Endothelial cell of umbilical vein (primary cell): ENCODE results near the gene ERGIC1. TPM values are rescaled to one million over a fixed set of nuclear protein-coding genes. Genes with fewer than 3 reads are reported as not detected.

ENCODE experiments used
- BruUV-seq: library from RNA; stranded (reverse); fragments of 400-500 nt; replicated peaks from 2 replicates; lab custom pipeline; 2021; lab: Mats Ljungman, UMichigan
- CTCF ChIA-PET: fragments of 300-600, 350-600 bp; sonication (Branson Sonifier 250); formaldehyde crosslinking; loops from one replicate; lab custom pipeline; 2021; ENCODE audit warnings: antibody characterized with exemption, inconsistent platforms; lab: Charles Lee
- POLR2A ChIA-PET: fragments of 300-600, 350-600 bp; sonication (Branson Sonifier 250); formaldehyde crosslinking; loops from one replicate; lab custom pipeline; 2021; ENCODE audit warnings: antibody characterized with exemption, inconsistent platforms; lab: Charles Lee
- DNase-seq: peaks from one replicate; pipeline ENCODE4 v3.0.0-alpha.2; 2011; ENCODE audit warnings: low read depth, low spot score
- FAIRE-seq: peaks from 2 replicates; lab custom pipeline; 2011; peaks lifted over from hg19 to GRCh38; lab: Jason Lieb, UNC
- H2AFZ ChIP-seq: 2 replicates; pipeline ENCODE4 v1.6.0; 2012; ENCODE audit warnings: low read depth, low read length, control low read depth, inconsistent platforms
- H3K27ac ChIP-seq: 2 replicates; pipeline ENCODE4 v1.5.1; 2011; ENCODE audit warnings: low read depth, mild to moderate bottlenecking, control low read depth, low read length, moderate library complexity; ENCODE audit not compliant: insufficient read depth
- H3K27me3 ChIP-seq, 2 experiments: 2 replicates each; pipeline versions ENCODE4 v1.6.0 to v1.6.1; 2011; ENCODE audit warnings: low read length in 2 of 2, mixed read lengths in 1 of 2; ENCODE audit not compliant: control insufficient read depth in 2 of 2, insufficient read depth in 2 of 2
- H3K36me3 ChIP-seq, 2 experiments: 2 replicates in 1 of 2; 3 replicates in 1 of 2; pipeline ENCODE4 v1.5.1; 2011; ENCODE audit warnings: low read length in 2 of 2, mild to moderate bottlenecking in 1 of 2, moderate library complexity in 1 of 2; ENCODE audit not compliant: control insufficient read depth in 2 of 2, insufficient read depth in 2 of 2; ENCODE audit errors: extremely low read depth in 1 of 2
- H3K4me1 ChIP-seq: 3 replicates; pipeline ENCODE4 v1.5.1; 2011; ENCODE audit warnings: mild to moderate bottlenecking, low read length; ENCODE audit not compliant: control insufficient read depth, insufficient read depth; ENCODE audit errors: extremely low read depth
- H3K4me2 ChIP-seq: 2 replicates; pipeline ENCODE4 v1.6.1; 2011; ENCODE audit warnings: low read length, control low read depth, mixed read lengths; ENCODE audit not compliant: insufficient read depth
- H3K4me3 ChIP-seq, 3 experiments: fragments of 200-600 bp in 1 of 3; sonication (generic), shearing (Covaris generic) in 1 of 3; replicated peaks in 1 of 3; 2 replicates each; pipeline ENCODE4 v1.5.1; 2011 to 2016; ENCODE audit warnings: control low read depth in 3 of 3, low read length in 3 of 3, mild to moderate bottlenecking in 2 of 3, inconsistent platforms in 1 of 3, low read depth in 1 of 3, moderate library complexity in 1 of 3; ENCODE audit not compliant: insufficient read depth in 1 of 3
- H3K79me2 ChIP-seq: 2 replicates; pipeline ENCODE4 v1.6.0; 2012; ENCODE audit warnings: low read length, inconsistent platforms; ENCODE audit not compliant: control insufficient read depth, insufficient read depth
- H3K9ac ChIP-seq: replicated peaks from 2 replicates; pipeline ENCODE3; 2011; ENCODE audit warnings: low read length, control low read depth; ENCODE audit not compliant: insufficient read depth; ENCODE audit errors: extremely low read depth
- H3K9me1 ChIP-seq: replicated peaks from 3 replicates; pipeline ENCODE4 v1.6.0; 2011; ENCODE audit warnings: mild to moderate bottlenecking, low read length; ENCODE audit not compliant: control insufficient read depth, insufficient read depth; ENCODE audit errors: extremely low read depth
- H3K9me3 ChIP-seq: replicated peaks from 2 replicates; pipeline ENCODE4 v1.5.1; 2012; ENCODE audit warnings: low read length, inconsistent platforms; ENCODE audit not compliant: control insufficient read depth, insufficient read depth
- H4K20me1 ChIP-seq: replicated peaks from 2 replicates; pipeline ENCODE3; 2011; ENCODE audit warnings: mild to moderate bottlenecking, low read length; ENCODE audit not compliant: control insufficient read depth, insufficient read depth; ENCODE audit errors: extremely low read depth
- CTCF ChIP-seq, 2 donors: IDR thresholded peaks; 1 replicate in 1 of 2; 2 replicates in 1 of 2; pipeline ENCODE4 v1.5.1; 2011; ENCODE audit warnings: low read length in 2 of 2, mild to moderate bottlenecking in 2 of 2, moderate library complexity in 2 of 2, control low read depth in 1 of 2, inconsistent platforms in 1 of 2, low read depth in 1 of 2; ENCODE audit not compliant: insufficient read depth in 1 of 2; ENCODE audit errors: extremely low read depth in 1 of 2
- EZH2 ChIP-seq: IDR thresholded peaks from 2 replicates; pipeline ENCODE4 v1.6.1; 2012; ENCODE audit warnings: borderline replicate concordance, low read depth, mild to moderate bottlenecking, moderate library complexity, low read length, inconsistent platforms; ENCODE audit not compliant: severe bottlenecking
- FOS ChIP-seq: IDR thresholded peaks from 2 replicates; pipeline ENCODE4 v1.6.1; 2011; ENCODE audit warnings: mild to moderate bottlenecking, low read length, moderate library complexity, borderline replicate concordance; ENCODE audit not compliant: insufficient read depth
- GATA2 ChIP-seq: IDR thresholded peaks from 2 replicates; pipeline ENCODE4 v1.7.0; 2011; ENCODE audit warnings: low read depth, mild to moderate bottlenecking, moderate library complexity, mixed read lengths, low read length; ENCODE audit not compliant: insufficient read length, insufficient read depth
- JUN ChIP-seq: IDR thresholded peaks from 2 replicates; pipeline ENCODE4 v1.6.1; 2011; ENCODE audit warnings: borderline replicate concordance, low read depth; ENCODE audit not compliant: insufficient read length, insufficient read depth
- MAX ChIP-seq: IDR thresholded peaks from 2 replicates; pipeline ENCODE4 v1.6.1; 2011; ENCODE audit not compliant: insufficient read depth, insufficient read length
- MYC ChIP-seq: IDR thresholded peaks from one replicate; pipeline ENCODE4 v1.6.1; 2011; ENCODE audit warnings: mild to moderate bottlenecking, low read depth, low read length
- POLR2A ChIP-seq: IDR thresholded peaks from 2 replicates; pipeline ENCODE4 v1.6.1; 2012; ENCODE audit warnings: low read depth, mild to moderate bottlenecking, control low read depth, low read length
- POLR2AphosphoS5 ChIP-seq: IDR thresholded peaks from 2 replicates; pipeline ENCODE4 v1.6.1; 2012; ENCODE audit warnings: low read depth, mild to moderate bottlenecking, control low read depth, low read length, moderate library complexity; ENCODE audit not compliant: insufficient read depth
- dilution Hi-C: fragments of 300-500 bp; cut with MboI; formaldehyde crosslinking; loops from one replicate; pipeline ENCODE4 v1.15.0; 2019; ENCODE audit warnings: low sequenced_read_pairs; ENCODE audit not compliant: extremely low pct_ligation_motif_present
- intact Hi-C: fragments of 100-400 bp; cut with micrococcal nuclease; formaldehyde crosslinking; loops from one replicate; pipeline ENCODE4 v1.10.0; 2022
- polyA plus RNA-seq, 4 experiments: library from polyadenylated mRNA; depleted of rRNA in 3 of 4; stranded (reverse) in 3 of 4; unstranded in 1 of 4; fragments of >200 nt; gene quantifications; 2 replicates each; pipeline versions ENCODE4 v1.2.1 to v1.2.3, GENCODE V29; 2011 to 2012; ENCODE audit warnings: missing spikeins in 1 of 4
- total RNA-seq: library from RNA; stranded (reverse); gene quantifications from 2 replicates; pipeline ENCODE4 v1.2.3, GENCODE V29; 2021

ERGIC1 gene
- total and polyA plus RNA-seq, 2 donors (not counting 3 experiments of a cell fraction or from before 2014, with no cell fraction given) = 105 to 109 TPM

GRCh38 chr5:172951371-172952033, 117.5 kb downstream of the ERGIC1 start:
- Histone ChIP-seq H3K4me1 (peaks cover 11% of the 10 kb centered on the region), H3K27ac (no peak overlapping the region), H3K9me1 (no peaks in the 10 kb centered on the region), H3K9ac (no peak overlapping the region), H3K27me3 (no peaks in the 10 kb centered on the region), H3K79me2 (no peaks in the 10 kb centered on the region), H3K4me3 (no peak overlapping the region), H3K9me3 (no peaks in the 10 kb centered on the region), H4K20me1 (no peaks in the 10 kb centered on the region), H3K36me3 (peaks cover 0 to 11% of the 10 kb centered on the region in 2 experiments), H2AFZ (no peak overlapping the region), H3K4me2 (no peak overlapping the region)
- ChIA-PET POLR2A (no interaction called here), CTCF (interaction anchor here (0.9 to 2.8 kb wide), 2 partner anchors 20 to 245 kb away, joined by 3 to 13 read pairs; no protein-coding TSS in a partner anchor)
- intact Hi-C loops (no loop called here), dilution Hi-C loops (no loop called here)
- no peak for DNase-seq
- TSS peak; percentile 57 for BruUV-seq
- no peak for TF ChIP-seq JUN
- FAIRE-seq = no peak

GRCh38 chr5:172952034-172952511, 118.0 kb downstream of the ERGIC1 start:
- H3K9me3 ChIP-seq = no peaks in the 10 kb centered on the region
- no peak overlapping the region for H3K9ac ChIP-seq
- H3K4me1 ChIP-seq = peaks cover 11% of the 10 kb centered on the region
- H2AFZ ChIP-seq = no peak overlapping the region
- TF ChIP-seq MYC = no peak
- no peak for TF ChIP-seq JUN
- TF ChIP-seq MAX = no peak
- no peak for TF ChIP-seq FOS
- no peak for TF ChIP-seq CTCF (IDR thresholded peaks at IDR 0.05; ENCODE audit: extremely low read depth in 1 of 2, insufficient read depth in 1 of 2, low read depth in 1 of 2, low read length in 2 of 2)
- no peak for TF ChIP-seq POLR2A
- no peak for TF ChIP-seq GATA2
- TF ChIP-seq POLR2AphosphoS5 = no peak
- no peak for TF ChIP-seq EZH2
- no peak overlapping the region for H3K4me3 ChIP-seq
- no peaks in the 10 kb centered on the region for H4K20me1 ChIP-seq
- intact Hi-C loops = no loop called here
- no peaks in the 10 kb centered on the region for H3K79me2 ChIP-seq
- H3K27ac ChIP-seq = no peak overlapping the region
- H3K36me3 ChIP-seq = peaks cover 0 to 11% of the 10 kb centered on the region in 2 experiments
- no peak overlapping the region for H3K4me2 ChIP-seq
- no TSS peak for BruUV-seq
- FAIRE-seq (no peak), DNase-seq (no peak)
- dilution Hi-C loops = no loop called here
- H3K27me3 ChIP-seq = no peaks in the 10 kb centered on the region
- POLR2A ChIA-PET = no interaction called here
- CTCF ChIA-PET = interaction anchor here (0.9 to 2.8 kb wide), 2 partner anchors 20 to 245 kb away, joined by 3 to 13 read pairs; no protein-coding TSS in a partner anchor
- no peaks in the 10 kb centered on the region for H3K9me1 ChIP-seq
